DMS114 treated with DMSO at 0.1 percent for 48 hours (cell line): ENCODE measurements around the gene SCYGR4.
"Not testable (repeated sequence)": the region's sequence is repeated elsewhere in the genome, so short reads cannot be mapped to it uniquely, and the experiment has no call there.

Source experiments
- DNase-seq: peaks from one replicate; lab custom pipeline; 2025; ENCODE audit not compliant: unreplicated experiment; lab: John Stamatoyannopoulos, UW

Gene SCYGR4

DNA sequence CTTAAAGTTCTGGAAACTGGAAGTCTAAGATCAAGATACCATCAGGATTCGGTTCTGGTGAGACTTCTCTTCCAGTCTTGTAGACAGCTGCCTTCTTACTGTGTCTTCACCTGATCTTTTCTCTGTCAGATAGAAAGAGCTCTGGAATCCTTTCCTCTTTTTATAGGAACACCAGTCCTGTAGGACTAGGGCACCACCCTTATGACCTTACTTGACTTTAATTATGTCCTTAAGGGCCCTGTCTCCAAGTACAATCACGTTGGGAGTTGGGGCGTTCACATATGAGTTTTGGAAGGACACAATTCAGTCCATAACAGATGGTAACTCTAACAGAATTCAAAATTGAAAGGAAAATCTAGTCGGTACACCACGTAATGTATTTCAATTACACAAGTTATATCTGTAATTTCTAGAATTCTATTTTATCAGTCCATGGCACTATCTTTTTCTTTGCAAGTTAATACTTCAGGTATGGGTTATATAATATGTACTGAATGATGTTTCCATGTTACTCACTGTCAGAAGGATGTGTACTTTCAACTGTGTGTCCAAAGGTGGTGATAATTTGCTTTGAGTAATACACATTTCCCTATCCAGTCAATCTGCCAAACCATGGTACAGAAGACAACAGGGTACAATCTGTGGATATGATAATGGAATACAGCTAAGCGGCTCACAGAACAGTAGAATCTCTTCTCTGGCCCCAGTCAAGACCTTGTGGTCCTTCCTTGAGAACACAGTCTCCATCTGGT, 48.1 kb downstream of the SCYGR4 start:
- no peak for DNase-seq

DNA sequence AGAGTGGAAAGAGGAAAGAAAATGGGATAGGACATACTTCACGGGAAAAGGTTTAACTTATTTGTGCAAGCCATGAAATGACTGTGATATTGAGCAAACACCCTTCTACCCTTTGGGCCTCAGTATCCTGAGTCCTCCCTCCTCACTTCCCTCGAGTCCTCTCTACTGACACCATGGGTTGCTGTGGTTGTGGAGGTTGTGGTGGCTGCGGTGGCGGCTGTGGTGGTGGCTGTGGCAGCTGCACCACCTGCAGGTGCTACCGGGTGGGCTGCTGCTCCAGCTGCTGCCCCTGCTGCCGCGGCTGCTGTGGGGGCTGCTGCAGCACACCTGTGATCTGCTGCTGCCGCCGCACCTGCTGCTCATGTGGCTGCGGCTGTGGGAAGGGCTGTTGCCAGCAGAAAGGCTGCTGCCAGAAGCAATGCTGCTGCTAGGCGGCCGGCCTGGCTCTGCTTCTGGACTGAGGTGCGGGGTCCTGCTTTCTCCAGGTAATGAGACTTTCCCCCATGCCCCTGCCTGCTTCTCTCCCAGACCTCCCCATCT, 49.4 kb downstream of the SCYGR4 start, which contains the start of gene SCYGR5:
Gene SCYGR5, plus strand, starts transcription at position 174 of the 540 bp plus-strand sequence. Its CDS starts 0 bp downstream, at position 174.
- not testable (repeated sequence) for DNase-seq
